HCT116 (cell line): ENCODE results near the gene IL20RB. TPM values are rescaled to one million over a fixed set of nuclear protein-coding genes. Genes with fewer than 3 reads are reported as not detected.

ENCODE experiments used
- ATAC-seq: fragments of 200-7000 bp; cut with Tn5 transposase; 2 replicates; pipeline ENCODE4 v1.9.1; 2020; ENCODE audit warnings: mild to moderate bottlenecking, moderate library complexity
- BruUV-seq: library from RNA; stranded (reverse); fragments of 400-500 nt; replicated peaks from 2 replicates; lab custom pipeline; 2021; lab: Mats Ljungman, UMichigan
- CTCF ChIA-PET: fragments of 300-600 bp; sonication (Branson Sonifier 250); formaldehyde crosslinking; loops from one replicate; lab custom pipeline; 2021; ENCODE audit warnings: antibody characterized with exemption; lab: Charles Lee
- POLR2A ChIA-PET: fragments of 300-600, 350-600 bp; sonication (Branson Sonifier 250); formaldehyde crosslinking; loops from one replicate; lab custom pipeline; 2021; ENCODE audit warnings: antibody characterized with exemption; lab: Charles Lee
- RAD21 ChIA-PET, 2 experiments: fragments of 300-600 bp; sonication (Branson Sonifier 250); formaldehyde crosslinking; loops; one replicate each; lab custom pipeline; 2023; ENCODE audit warnings: low total read pairs in 2 of 2; ENCODE audit not compliant: uncharacterized antibody in 2 of 2, unreplicated experiment in 2 of 2, low non-redundant PET in 1 of 2; lab: Charles Lee
- DNase-seq: peaks from one replicate; pipeline ENCODE4 v3.0.0-alpha.2; 2010; ENCODE audit warnings: low read depth, low spot score
- H2AFZ ChIP-seq: fragments of 200-600 bp; shearing (Covaris generic), sonication (generic); 2 replicates; pipeline ENCODE4 v1.6.1; 2017; ENCODE audit warnings: low read depth, mixed run types, mixed read lengths, antibody characterized with exemption, low read length; ENCODE audit not compliant: poor library complexity, severe bottlenecking
- H3K27ac ChIP-seq: 2 replicates; pipeline ENCODE4 v1.5.1; 2012; ENCODE audit warnings: low read depth, low read length
- H3K27me3 ChIP-seq: fragments of 200-600 bp; sonication (generic); 2 replicates; pipeline ENCODE4 v1.6.1; 2016; ENCODE audit warnings: mixed run types, low read length, mixed read lengths; ENCODE audit not compliant: insufficient read depth
- H3K36me3 ChIP-seq, 2 experiments: fragments of 200-500 bp in 1 of 2; fragments of 200-600 bp in 1 of 2; sonication (Bioruptor generic) in 1 of 2; sonication (generic) in 1 of 2; 2 replicates each; pipeline versions ENCODE4 v1.5.1 to v1.6.1; 2014 to 2016; ENCODE audit warnings: low read length in 2 of 2, inconsistent platforms in 1 of 2, mixed read lengths in 1 of 2, mixed run types in 1 of 2; ENCODE audit not compliant: insufficient read depth in 2 of 2, control insufficient read depth in 1 of 2
- H3K4me1 ChIP-seq, 2 experiments: fragments of 200-600 bp in 1 of 2; sonication (generic) in 1 of 2; 2 replicates each; pipeline versions ENCODE4 v1.5.1 to v1.6.1; 2012 to 2017; ENCODE audit warnings: low read length in 2 of 2, inconsistent platforms in 1 of 2, mild to moderate bottlenecking in 1 of 2, mixed read lengths in 1 of 2, mixed run types in 1 of 2, moderate library complexity in 1 of 2; ENCODE audit not compliant: insufficient read depth in 2 of 2, control insufficient read depth in 1 of 2
- H3K4me2 ChIP-seq: fragments of 200-600 bp; sonication (generic); 2 replicates; pipeline ENCODE4 v1.6.1; 2017; ENCODE audit warnings: mixed run types, low read length, mixed read lengths
- H3K4me3 ChIP-seq, 2 experiments: fragments of 200-600 bp in 1 of 2; sonication (generic) in 1 of 2; replicated peaks in 1 of 2; 2 replicates each; pipeline ENCODE4 v1.5.1; 2011 to 2016; ENCODE audit warnings: low read length in 2 of 2, control low read depth in 1 of 2, low read depth in 1 of 2, mild to moderate bottlenecking in 1 of 2, mixed read lengths in 1 of 2, mixed run types in 1 of 2
- H3K79me2 ChIP-seq: fragments of 200-600 bp; sonication (generic); 2 replicates; pipeline ENCODE4 v1.6.1; 2017; ENCODE audit warnings: mild to moderate bottlenecking, mixed run types, low read length, moderate library complexity, mixed read lengths; ENCODE audit not compliant: insufficient read depth
- H3K9ac ChIP-seq: fragments of 200-600 bp; sonication (generic); 2 replicates; pipeline ENCODE4 v1.6.1; 2016; ENCODE audit warnings: low read length, mixed read lengths
- H3K9me2 ChIP-seq: fragments of 200-600 bp; sonication (generic), shearing (Covaris generic); 2 replicates; pipeline ENCODE4 v1.6.1; 2017; ENCODE audit warnings: mixed run types, mild to moderate bottlenecking, moderate library complexity; ENCODE audit not compliant: insufficient read depth
- H3K9me3 ChIP-seq, 2 experiments: fragments of 200-500 bp in 1 of 2; fragments of 200-600 bp in 1 of 2; sonication (Bioruptor generic) in 1 of 2; sonication (generic) in 1 of 2; 2 replicates each; pipeline ENCODE4 v1.6.1; 2014 to 2017; ENCODE audit warnings: low read length in 2 of 2, mixed read lengths in 2 of 2, inconsistent platforms in 1 of 2, low read depth in 1 of 2, mild to moderate bottlenecking in 1 of 2, mixed run types in 1 of 2, moderate library complexity in 1 of 2; ENCODE audit not compliant: control insufficient read depth in 1 of 2, insufficient read depth in 1 of 2
- H4K20me1 ChIP-seq: fragments of 200-600 bp; sonication (generic), shearing (Covaris generic); 2 replicates; pipeline ENCODE4 v1.6.1; 2017; ENCODE audit warnings: mixed run types, mild to moderate bottlenecking, moderate library complexity; ENCODE audit not compliant: insufficient read depth
- CBX3 ChIP-seq: IDR thresholded peaks from 2 replicates; pipeline ENCODE4 v1.6.1; 2012; ENCODE audit warnings: low read depth
- CEBPB ChIP-seq: IDR thresholded peaks from 2 replicates; pipeline ENCODE4 v1.6.1; 2012; ENCODE audit warnings: low read depth
- ELF1 ChIP-seq: IDR thresholded peaks from 2 replicates; pipeline ENCODE4 v1.6.1; 2012; ENCODE audit warnings: low read depth, borderline replicate concordance
- EZH2phosphoT487 ChIP-seq: fragments of 200-600 bp; IDR thresholded peaks from 2 replicates; pipeline ENCODE4 v1.6.1; 2018; ENCODE audit warnings: antibody characterized with exemption, borderline replicate concordance
- FOSL1 ChIP-seq: IDR thresholded peaks from 2 replicates; pipeline ENCODE4 v1.6.1; 2012; ENCODE audit warnings: low read depth
- POLR2AphosphoS5 ChIP-seq: IDR thresholded peaks from 2 replicates; pipeline ENCODE4 v1.6.1; 2011; ENCODE audit warnings: mild to moderate bottlenecking, low read depth, low read length, moderate library complexity
- SIN3A ChIP-seq: IDR thresholded peaks from 2 replicates; pipeline ENCODE4 v1.6.1; 2012; ENCODE audit warnings: low read depth
- SP1 ChIP-seq: IDR thresholded peaks from 2 replicates; pipeline ENCODE4 v1.6.1; 2012; ENCODE audit warnings: low read depth
- TCF7L2 ChIP-seq: IDR thresholded peaks from 2 replicates; pipeline ENCODE4 v1.7.0; 2011; ENCODE audit warnings: borderline replicate concordance, inconsistent platforms; ENCODE audit not compliant: insufficient read depth, insufficient read length; ENCODE audit errors: extremely low read depth
- YY1 ChIP-seq: IDR thresholded peaks from 2 replicates; pipeline ENCODE4 v1.6.1; 2011; ENCODE audit warnings: low read length, low read depth, moderate library complexity, mild to moderate bottlenecking; ENCODE audit not compliant: insufficient replicate concordance; ENCODE audit errors: extremely low read depth
- ZFX ChIP-seq: fragments of 450-650 bp; IDR thresholded peaks from 2 replicates; pipeline ENCODE4 v1.6.1; 2017
- ZNF274 ChIP-seq: fragments of 200-500 bp; sonication (Bioruptor generic); IDR thresholded peaks from 2 replicates; pipeline ENCODE4 v1.6.1; 2014; ENCODE audit warnings: mild to moderate bottlenecking, low read depth, low read length, inconsistent platforms
- intact Hi-C: fragments of 100-400 bp; cut with micrococcal nuclease; formaldehyde crosslinking; loops from 2 replicates; pipeline ENCODE4 v1.10.0; 2022
- total RNA-seq: library from RNA; stranded (reverse); gene quantifications from one replicate; pipeline ENCODE4 v1.2.1, GENCODE V29; 2021; ENCODE audit not compliant: unreplicated experiment
- TF ChIP-seq, protein P1 (sequence below), 3 experiments: fragments of 200-600 bp in 1 of 3; sonication (generic) in 1 of 3; IDR thresholded peaks in 2 of 3; conservative IDR thresholded peaks in 1 of 3; 2 replicates each; pipeline ENCODE4 v1.5.1; 2012 to 2017; ENCODE audit warnings: low read depth in 2 of 3, low read length in 2 of 3, antibody characterized with exemption in 1 of 3, borderline replicate concordance in 1 of 3, control low read depth in 1 of 3, mild to moderate bottlenecking in 1 of 3, mixed read lengths in 1 of 3, mixed run types in 1 of 3, moderate library complexity in 1 of 3; ENCODE audit not compliant: insufficient read depth in 1 of 3
- TF ChIP-seq, protein P2 (sequence below): IDR thresholded peaks from 2 replicates; pipeline ENCODE4 v1.6.1; 2012

The IL20RB gene
- total RNA-seq, 1 experiment from 2014 or later, result 6.1 TPM

DNA sequence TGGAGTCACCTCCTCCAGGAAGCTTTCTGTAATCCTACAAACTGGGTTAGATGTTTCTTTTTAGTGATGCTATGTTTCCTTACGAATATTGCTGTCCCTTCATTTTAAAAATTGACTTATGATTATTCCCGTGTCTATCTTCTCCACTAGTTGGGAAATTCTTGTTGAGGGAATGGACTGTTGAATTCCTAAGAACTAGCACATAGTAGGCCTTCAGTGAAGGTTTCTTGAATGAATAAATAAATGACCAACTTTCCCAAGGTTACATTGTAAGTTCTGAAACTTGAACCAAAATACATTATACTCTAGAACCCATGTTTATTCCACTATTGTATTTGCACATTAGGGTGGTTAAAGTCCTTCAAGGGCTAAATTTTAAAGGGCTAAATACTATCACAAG is 812 bp upstream of the IL20RB start:
- Histone ChIP-seq H3K9me2 (no peaks in the 10 kb centered on the region), H3K27ac (no peak overlapping the region), H3K9me3 (no peaks in the 10 kb centered on the region), H3K4me1 (peaks cover 44 to 67% of the 10 kb centered on the region in 2 experiments), H3K4me3 (no peak overlapping the region), H3K9ac (no peak overlapping the region), H2AFZ (no peak overlapping the region), H3K4me2 (no peak overlapping the region), H3K79me2 (no peaks in the 10 kb centered on the region), H4K20me1 (no peaks in the 10 kb centered on the region), H3K27me3 (no peaks in the 10 kb centered on the region), H3K36me3 (no peaks in the 10 kb centered on the region)
- ChIA-PET CTCF (interaction anchor here (0.8 to 2.7 kb wide), 4 partner anchors 57 to 882 kb away, joined by 3 to 9 read pairs (median 6); partner anchors contain the start of gene STAG1), POLR2A (interaction anchor here (0.9 to 1.1 kb wide), 2 partner anchors 95 to 204 kb away, joined by 4 to 8 read pairs; partner anchors contain the start of genes NCK1 and STAG1), RAD21 (no interaction called here)
- intact Hi-C loops, result loop anchor here (5.0 kb wide), 1 partner anchor 95 kb away; the partner anchor contains the start of gene NCK1
- TF ChIP-seq YY1 (no peak), CBX3 (no peak), SP1 (no peak), ZFX (no peak), FOSL1 (no peak), CEBPB (no peak)
- TF ChIP-seq, protein P1, sequence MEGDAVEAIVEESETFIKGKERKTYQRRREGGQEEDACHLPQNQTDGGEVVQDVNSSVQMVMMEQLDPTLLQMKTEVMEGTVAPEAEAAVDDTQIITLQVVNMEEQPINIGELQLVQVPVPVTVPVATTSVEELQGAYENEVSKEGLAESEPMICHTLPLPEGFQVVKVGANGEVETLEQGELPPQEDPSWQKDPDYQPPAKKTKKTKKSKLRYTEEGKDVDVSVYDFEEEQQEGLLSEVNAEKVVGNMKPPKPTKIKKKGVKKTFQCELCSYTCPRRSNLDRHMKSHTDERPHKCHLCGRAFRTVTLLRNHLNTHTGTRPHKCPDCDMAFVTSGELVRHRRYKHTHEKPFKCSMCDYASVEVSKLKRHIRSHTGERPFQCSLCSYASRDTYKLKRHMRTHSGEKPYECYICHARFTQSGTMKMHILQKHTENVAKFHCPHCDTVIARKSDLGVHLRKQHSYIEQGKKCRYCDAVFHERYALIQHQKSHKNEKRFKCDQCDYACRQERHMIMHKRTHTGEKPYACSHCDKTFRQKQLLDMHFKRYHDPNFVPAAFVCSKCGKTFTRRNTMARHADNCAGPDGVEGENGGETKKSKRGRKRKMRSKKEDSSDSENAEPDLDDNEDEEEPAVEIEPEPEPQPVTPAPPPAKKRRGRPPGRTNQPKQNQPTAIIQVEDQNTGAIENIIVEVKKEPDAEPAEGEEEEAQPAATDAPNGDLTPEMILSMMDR (IDR thresholded peaks at IDR 0.05 in 2 of 3, conservative IDR thresholded peaks at IDR 0.05 in 1 of 3; ENCODE audit: borderline replicate concordance in 1 of 3, insufficient read depth in 1 of 3, low read depth in 2 of 3, low read length in 2 of 3), result no peak
- BruUV-seq, result no TSS peak
- no peak for ATAC-seq
- DNase-seq, result no peak

DNA sequence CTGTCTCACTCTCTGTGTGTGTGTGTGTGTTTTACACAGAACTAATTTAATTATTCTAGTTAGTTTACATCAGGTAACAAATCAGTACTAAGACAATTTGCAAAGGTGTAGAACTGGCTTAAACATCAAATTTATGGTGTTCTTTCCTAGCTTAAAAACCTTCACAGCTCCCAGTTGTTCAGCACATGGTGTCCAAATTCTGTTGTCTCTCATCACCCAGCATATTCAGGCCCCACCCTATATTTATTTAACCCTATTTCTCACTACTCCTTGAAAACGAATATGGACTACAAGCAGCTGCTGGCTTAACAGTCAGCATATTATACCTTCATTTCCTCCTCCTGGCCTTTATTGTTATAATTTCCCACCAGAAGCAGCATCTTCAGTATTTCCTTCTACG is 1.2 kb downstream of the IL20RB start:
- Histone ChIP-seq H3K4me2 (no peak overlapping the region), H3K9ac (no peak overlapping the region), H2AFZ (no peak overlapping the region), H3K9me2 (no peaks in the 10 kb centered on the region), H3K27me3 (no peaks in the 10 kb centered on the region), H3K36me3 (no peaks in the 10 kb centered on the region), H3K4me1 (peaks cover 46 to 63% of the 10 kb centered on the region in 2 experiments), H3K4me3 (no peak overlapping the region), H3K79me2 (no peaks in the 10 kb centered on the region), H3K9me3 (no peaks in the 10 kb centered on the region), H3K27ac (no peak overlapping the region), H4K20me1 (no peaks in the 10 kb centered on the region)
- ChIA-PET CTCF (interaction anchor here (1.8 to 2.7 kb wide), 2 partner anchors 55 to 207 kb away, joined by 4 to 9 read pairs; partner anchors contain the start of gene STAG1), POLR2A (no interaction called here), RAD21 (no interaction called here)
- intact Hi-C loops, result loop anchor here (5.0 kb wide), 1 partner anchor 97 kb away; the partner anchor contains the start of gene NCK1
- ATAC-seq, result no peak
- TF ChIP-seq POLR2AphosphoS5 (no peak), CBX3 (no peak), EZH2phosphoT487 (no peak), ELF1 (no peak), TCF7L2 (no peak), SIN3A (no peak), ZNF274 (no peak), CEBPB (no peak)
- TF ChIP-seq, protein P2, sequence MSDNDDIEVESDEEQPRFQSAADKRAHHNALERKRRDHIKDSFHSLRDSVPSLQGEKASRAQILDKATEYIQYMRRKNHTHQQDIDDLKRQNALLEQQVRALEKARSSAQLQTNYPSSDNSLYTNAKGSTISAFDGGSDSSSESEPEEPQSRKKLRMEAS, result no peak
- BruUV-seq, result no TSS peak
- no peak for DNase-seq
